Neural cell (in vitro differentiated cells): Measurements from ENCODE around the gene PRKAG2.

Experiments used
- CTCF ChIP-seq: fragments of 450-650 bp; IDR thresholded peaks from 2 replicates; pipeline ENCODE4 v1.5.1; 2014; ENCODE audit warnings: antibody characterized with exemption, mild to moderate bottlenecking, moderate library complexity; ENCODE audit not compliant: poor library complexity, severe bottlenecking
- EP300 ChIP-seq: fragments of 450-650 bp; conservative IDR thresholded peaks from 2 replicates; pipeline ENCODE4 v1.6.1; 2014; ENCODE audit warnings: antibody characterized with exemption, mild to moderate bottlenecking, moderate library complexity; ENCODE audit not compliant: poor library complexity, severe bottlenecking
- EZH2 ChIP-seq: fragments of 200-600, 300-800 bp; shearing (Covaris generic), sonication (generic); IDR thresholded peaks from 2 replicates; pipeline ENCODE4 v1.6.1; 2014; ENCODE audit warnings: antibody characterized with exemption, low read length, borderline replicate concordance, mild to moderate bottlenecking; ENCODE audit not compliant: insufficient read depth, poor library complexity, severe bottlenecking

DNA sequence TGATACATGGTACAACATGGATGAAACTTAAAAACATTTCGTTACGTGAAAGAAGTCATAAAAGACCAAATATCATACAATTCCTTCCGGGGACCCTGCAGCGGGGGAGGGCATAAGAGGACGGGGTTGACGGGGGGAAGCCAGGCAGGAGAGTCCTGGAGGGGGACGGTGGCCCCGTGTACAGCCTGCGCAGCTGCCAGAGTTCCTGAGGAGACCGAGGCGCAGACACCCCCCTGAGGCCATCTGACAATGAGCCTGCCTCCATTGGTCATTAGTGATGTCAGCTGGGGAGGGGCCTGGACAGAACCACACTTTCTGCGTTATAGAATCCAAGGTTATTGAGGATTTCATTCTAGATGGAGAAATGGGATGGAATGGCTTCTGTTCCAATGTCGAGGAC lies 47.2 kb downstream of the PRKAG2 start:
- TF ChIP-seq CTCF (no peak), EP300 (no peak), EZH2 (no peak)
